ENCODE measurements around the gene LONRF3.

The LONRF3 gene

GRCh38 chrX:119040432-119040831 is 66.0 kb downstream of the LONRF3 start:
- H3K4me3 ChIP-seq (ENCODE audit: low read depth, low read length) = no peak overlapping the region
- TF ChIP-seq, protein P1, sequence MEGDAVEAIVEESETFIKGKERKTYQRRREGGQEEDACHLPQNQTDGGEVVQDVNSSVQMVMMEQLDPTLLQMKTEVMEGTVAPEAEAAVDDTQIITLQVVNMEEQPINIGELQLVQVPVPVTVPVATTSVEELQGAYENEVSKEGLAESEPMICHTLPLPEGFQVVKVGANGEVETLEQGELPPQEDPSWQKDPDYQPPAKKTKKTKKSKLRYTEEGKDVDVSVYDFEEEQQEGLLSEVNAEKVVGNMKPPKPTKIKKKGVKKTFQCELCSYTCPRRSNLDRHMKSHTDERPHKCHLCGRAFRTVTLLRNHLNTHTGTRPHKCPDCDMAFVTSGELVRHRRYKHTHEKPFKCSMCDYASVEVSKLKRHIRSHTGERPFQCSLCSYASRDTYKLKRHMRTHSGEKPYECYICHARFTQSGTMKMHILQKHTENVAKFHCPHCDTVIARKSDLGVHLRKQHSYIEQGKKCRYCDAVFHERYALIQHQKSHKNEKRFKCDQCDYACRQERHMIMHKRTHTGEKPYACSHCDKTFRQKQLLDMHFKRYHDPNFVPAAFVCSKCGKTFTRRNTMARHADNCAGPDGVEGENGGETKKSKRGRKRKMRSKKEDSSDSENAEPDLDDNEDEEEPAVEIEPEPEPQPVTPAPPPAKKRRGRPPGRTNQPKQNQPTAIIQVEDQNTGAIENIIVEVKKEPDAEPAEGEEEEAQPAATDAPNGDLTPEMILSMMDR (conservative IDR thresholded peaks at IDR 0.05; ENCODE audit: low read depth, low read length) = no peak
- no peak for DNase-seq (ENCODE audit: low read depth)

DNA sequence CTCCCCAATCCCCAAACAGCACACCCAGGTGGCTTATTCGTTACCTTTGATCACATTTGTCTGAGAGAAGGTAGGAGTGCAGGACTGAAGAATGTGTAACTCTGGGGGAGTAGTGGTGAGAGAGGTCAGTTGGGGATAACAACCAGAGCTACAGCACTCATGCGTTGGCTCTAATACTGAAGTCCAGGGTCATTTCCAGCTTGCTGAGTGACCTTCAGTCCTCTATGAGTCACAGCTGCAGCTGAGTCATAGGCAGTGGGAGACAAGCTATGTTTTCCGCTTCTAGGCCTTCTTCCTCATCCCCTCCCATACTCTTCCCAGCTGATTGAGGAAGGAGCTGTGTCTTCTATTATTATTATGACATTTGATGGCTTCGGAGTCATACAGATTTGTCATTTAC is 66.8 kb downstream of the LONRF3 start:
- DNase-seq (ENCODE audit: low read depth) = peak; percentile 89
- no peak overlapping the region for H3K4me3 ChIP-seq (ENCODE audit: low read depth, low read length)
- TF ChIP-seq, protein P1 (conservative IDR thresholded peaks at IDR 0.05; ENCODE audit: low read depth, low read length) = no peak

DNA sequence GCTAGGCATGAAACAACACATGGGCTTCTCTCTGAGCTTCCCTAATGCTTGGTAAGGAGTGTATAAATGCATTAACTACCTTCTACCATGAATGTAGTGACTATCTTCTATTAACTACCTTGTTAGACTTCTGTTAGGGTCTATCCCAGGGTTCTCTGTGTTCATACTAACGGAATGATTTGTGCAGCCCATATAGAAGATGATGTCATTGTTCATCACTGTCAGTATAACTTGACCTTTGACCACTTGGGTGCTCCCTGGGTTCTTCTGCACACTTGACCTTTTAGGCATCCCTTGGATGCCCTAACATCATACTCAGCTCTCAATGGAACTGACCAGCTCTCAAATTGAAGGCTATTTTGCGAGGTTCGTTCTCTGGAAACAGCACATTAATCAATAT is 67.6 kb downstream of the LONRF3 start:
- H3K4me3 ChIP-seq (ENCODE audit: low read depth, low read length) = no peak overlapping the region
- DNase-seq (ENCODE audit: low read depth) = no peak
- TF ChIP-seq, protein P1 (conservative IDR thresholded peaks at IDR 0.05; ENCODE audit: low read depth, low read length) = no peak

GRCh38 chrX:119042996-119043395 is 68.6 kb downstream of the LONRF3 start:
- DNase-seq (ENCODE audit: low read depth) = no peak
- TF ChIP-seq, protein P1 (conservative IDR thresholded peaks at IDR 0.05; ENCODE audit: low read depth, low read length) = no peak

GRCh38 chrX:119045884-119046283 is 71.5 kb downstream of the LONRF3 start:
- no peak for DNase-seq (ENCODE audit: low read depth)
- no peak overlapping the region for H3K4me3 ChIP-seq (ENCODE audit: low read depth, low read length)
- TF ChIP-seq, protein P1 (conservative IDR thresholded peaks at IDR 0.05; ENCODE audit: low read depth, low read length) = no peak

More at GRCh38 chrX:119042996-119043395, 68.6 kb downstream of the LONRF3 start:
- H3K4me3 ChIP-seq (ENCODE audit: low read depth, low read length) = no peak overlapping the region

DNA sequence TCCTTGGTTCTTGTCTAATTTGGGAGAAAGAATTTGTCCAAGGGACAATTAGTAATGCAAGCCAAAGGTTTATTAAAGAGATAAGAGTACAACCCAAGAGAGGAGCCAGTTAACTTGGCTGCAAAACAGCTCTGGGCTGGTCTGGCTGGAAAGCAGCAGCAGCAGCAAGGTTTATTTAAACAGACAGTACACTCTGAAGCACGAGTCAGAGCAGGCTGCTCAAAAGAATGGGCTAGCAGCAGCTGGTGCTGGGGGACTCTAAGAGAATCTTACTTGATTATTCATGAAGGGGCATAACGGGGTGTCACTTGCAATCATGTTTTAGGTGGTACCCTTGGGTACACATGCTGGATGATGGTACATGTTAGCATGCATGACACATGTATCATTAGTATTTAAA is 81.3 kb downstream of the LONRF3 start:
- DNase-seq (ENCODE audit: low read depth) = peak; percentile 38
- TF ChIP-seq, protein P1 (conservative IDR thresholded peaks at IDR 0.05; ENCODE audit: low read depth, low read length) = no peak
- H3K4me3 ChIP-seq (ENCODE audit: low read depth, low read length) = no peak overlapping the region

GRCh38 chrX:119062750-119063374 is 88.4 kb downstream of the LONRF3 start:
- no peak overlapping the region for H3K4me3 ChIP-seq (ENCODE audit: low read depth, low read length)
- TF ChIP-seq, protein P1 (conservative IDR thresholded peaks at IDR 0.05; ENCODE audit: low read depth, low read length) = no peak
- peak; percentile 49 for DNase-seq (ENCODE audit: low read depth)

Measured in choroid plexus epithelial cell (primary cell).